ENCODE data around the gene UST.

DNA sequence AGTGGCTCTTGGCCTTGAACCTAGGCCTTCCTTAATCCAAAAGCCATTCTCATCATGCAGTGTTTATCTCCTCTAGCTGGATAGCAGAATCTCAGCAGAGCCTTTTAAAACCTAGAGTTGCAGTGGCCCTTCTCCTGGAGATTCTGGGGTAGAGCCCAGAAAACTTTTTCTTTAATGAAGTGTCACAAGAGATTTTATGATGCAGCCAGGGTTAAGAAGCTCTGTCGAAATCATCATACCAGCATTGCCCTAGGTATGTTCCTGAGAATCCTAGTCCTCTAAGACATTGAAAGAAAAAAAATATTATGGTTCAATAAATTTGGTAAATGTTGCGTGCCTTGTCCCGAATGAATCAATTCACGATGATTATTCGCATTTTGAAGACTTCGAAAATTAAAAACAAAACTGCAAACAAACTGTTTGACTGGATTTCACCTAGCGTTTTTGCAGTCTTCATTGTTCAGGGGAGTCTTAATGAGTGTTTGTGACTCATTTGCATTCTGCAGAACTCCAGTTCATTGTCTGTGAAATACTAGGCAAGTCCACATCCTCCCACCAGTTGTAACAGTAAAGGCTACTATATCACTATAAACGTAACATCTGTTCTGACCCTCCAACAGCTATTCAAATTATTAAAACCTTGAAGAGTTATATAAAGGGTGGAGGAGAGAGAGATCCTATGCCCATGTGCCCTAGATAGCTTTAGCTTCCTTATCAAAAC lies 198.6 kb downstream of the UST start:
- TF ChIP-seq POLR2A (IDR thresholded peaks at IDR 0.05; ENCODE audit: low read depth, low read length) (no peak), SPI1 (IDR thresholded peaks at IDR 0.05; ENCODE audit: low read depth, low read length) (no peak), PAX5 (IDR thresholded peaks at IDR 0.05; ENCODE audit: insufficient read depth, low read length, severe bottlenecking) (no peak), POLR2AphosphoS5 (IDR thresholded peaks at IDR 0.05; ENCODE audit: low read depth, low read length) (no peak), TAF1 (IDR thresholded peaks at IDR 0.05; ENCODE audit: low read depth, low read length) (no peak)

All from GM12891 (cell line).